GM12874 (cell line): ENCODE results near the gene STARD10.

ENCODE experiments used
- TF ChIP-seq, protein P1 (sequence below): IDR thresholded peaks from 2 replicates; pipeline ENCODE4 v1.5.1; 2011; ENCODE audit warnings: low read depth, mild to moderate bottlenecking, control low read depth, low read length, moderate library complexity; ENCODE audit not compliant: insufficient read depth

The STARD10 gene

DNA sequence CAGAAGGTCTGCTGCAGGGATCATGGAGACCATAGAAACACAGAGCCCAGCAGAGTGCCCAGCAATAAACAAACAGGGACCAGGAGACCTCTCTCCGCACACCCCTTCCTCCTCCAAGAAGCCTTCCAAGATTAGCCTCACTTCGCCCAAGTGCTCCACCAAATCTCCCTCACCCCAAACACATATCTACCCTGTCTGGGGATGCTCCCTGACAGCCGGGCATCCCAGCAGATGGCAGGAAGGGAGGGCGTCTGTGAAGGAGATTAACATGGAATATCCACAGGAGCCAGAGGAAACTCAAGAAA is 68.2 kb downstream of the STARD10 start:
- TF ChIP-seq, protein P1, sequence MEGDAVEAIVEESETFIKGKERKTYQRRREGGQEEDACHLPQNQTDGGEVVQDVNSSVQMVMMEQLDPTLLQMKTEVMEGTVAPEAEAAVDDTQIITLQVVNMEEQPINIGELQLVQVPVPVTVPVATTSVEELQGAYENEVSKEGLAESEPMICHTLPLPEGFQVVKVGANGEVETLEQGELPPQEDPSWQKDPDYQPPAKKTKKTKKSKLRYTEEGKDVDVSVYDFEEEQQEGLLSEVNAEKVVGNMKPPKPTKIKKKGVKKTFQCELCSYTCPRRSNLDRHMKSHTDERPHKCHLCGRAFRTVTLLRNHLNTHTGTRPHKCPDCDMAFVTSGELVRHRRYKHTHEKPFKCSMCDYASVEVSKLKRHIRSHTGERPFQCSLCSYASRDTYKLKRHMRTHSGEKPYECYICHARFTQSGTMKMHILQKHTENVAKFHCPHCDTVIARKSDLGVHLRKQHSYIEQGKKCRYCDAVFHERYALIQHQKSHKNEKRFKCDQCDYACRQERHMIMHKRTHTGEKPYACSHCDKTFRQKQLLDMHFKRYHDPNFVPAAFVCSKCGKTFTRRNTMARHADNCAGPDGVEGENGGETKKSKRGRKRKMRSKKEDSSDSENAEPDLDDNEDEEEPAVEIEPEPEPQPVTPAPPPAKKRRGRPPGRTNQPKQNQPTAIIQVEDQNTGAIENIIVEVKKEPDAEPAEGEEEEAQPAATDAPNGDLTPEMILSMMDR = no peak

DNA sequence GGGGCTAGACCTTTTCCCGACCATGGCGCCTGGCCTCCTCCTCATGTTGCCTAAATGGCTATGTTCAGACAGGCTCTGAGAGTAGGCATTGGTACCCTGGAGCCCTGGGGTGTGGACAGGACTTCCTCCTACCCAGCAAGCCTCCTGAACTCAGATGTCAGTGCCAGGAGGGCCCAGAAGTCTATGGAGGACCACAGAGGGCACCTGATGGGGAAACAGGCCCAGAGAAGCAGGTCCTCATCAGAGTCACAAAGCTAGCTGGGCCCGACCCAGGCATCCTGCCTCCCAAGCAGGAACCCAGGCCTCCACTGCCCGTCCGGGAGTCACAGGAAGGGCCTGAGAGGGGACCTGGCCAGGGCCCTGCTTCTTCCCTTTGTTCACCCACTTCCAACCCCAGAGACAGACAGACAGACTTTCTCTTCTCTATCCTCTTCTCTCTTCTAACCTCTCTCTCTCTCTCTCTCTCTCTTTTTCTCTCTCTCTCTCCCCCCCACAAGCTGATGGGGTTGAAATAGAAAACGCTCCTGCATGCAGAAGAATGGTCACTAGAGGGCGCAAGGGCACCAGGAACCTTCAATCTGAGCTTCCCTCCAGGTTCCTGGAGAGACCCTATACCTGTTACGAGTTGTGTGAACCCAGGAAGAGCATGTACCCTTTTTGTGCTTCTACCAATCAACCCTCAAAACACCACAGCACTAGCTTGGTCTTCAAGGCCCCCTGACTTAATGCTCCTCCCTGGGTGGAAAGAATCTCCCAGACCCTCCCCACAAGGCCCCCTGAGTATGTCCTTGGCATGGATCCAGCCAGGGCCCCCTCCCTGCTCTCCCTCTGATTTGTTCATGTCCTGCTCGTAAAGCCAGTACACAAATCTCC is 68.8 kb downstream of the STARD10 start:
- TF ChIP-seq, protein P1 = peak; percentile 79

DNA sequence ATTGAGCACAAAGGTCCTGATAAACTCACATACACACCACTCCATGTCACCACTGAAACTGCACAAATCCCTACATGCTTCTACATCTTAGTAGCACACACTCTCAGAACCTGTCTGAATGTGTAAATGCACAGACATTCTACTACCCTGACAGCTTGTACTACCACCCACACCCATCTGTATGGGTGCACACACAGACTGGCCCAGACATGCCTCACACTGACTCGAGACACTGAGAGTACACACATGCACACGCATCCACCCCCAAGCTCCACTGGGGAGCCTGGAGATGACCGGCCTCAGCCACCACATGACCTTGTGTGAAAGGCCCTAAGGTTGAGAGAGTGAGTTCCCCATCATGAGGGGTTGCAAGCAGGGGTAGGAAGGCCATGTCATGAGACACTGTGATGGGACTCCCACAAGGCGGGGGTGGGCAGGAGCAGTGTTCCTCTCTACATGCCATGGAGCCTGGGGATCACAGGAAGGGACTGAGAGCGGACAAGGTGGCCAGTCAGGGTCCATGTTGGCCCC is 69.8 kb downstream of the STARD10 start:
- TF ChIP-seq, protein P1 = no peak

DNA sequence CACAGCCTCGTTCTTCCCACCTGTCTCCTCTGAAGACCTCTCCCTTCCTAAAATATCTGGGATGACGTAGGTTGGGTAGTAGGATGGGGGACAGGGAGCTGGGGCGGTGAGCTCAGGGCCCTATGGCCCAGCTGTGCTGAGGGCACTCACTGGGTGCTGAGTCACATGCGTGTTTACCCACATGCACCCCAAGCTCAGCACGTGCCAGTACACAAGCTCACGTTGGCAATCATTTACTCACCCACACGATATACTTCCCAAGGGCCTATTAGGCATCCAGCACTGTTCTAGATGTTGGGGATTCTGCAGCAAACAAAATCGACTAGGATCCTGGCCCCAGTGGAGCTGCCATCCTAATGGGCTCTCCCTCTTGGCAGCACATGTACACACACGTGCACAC is 70.3 kb downstream of the STARD10 start:
- TF ChIP-seq, protein P1 = no peak

DNA sequence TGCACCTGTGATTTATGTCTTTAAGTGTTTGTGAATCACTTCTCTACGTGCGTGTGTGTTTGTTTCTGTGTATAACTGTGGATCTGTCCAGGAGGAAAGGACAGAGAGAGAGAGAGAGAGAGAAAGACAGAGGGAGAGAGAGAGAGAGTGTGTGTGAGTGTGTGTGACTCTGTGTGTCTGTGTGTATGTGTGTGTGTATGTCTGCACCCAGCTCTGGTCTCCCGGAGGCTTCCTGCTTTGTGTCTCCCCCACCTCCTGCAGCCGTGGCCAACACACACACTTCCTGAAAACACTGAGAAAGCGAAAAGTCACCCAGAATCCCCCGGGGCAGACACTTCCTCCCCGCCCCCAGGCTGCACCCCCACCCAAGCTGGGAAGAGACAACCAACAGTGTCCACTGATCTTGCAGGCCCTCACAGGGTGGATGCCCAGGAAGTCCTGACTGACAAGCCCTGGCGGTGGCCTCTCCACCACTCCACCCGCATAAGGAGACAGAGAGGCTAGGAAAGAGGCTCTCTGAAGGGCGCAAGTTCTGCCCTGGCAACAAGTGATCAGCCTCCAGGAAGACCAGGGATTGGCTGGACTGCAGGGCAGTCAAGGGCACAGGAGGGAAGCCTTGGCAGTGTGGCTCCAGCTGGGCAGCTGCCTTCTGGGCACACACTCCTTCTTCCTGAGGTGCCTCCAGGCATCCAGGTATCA is 71.6 kb downstream of the STARD10 start:
- TF ChIP-seq, protein P1 = no peak

DNA sequence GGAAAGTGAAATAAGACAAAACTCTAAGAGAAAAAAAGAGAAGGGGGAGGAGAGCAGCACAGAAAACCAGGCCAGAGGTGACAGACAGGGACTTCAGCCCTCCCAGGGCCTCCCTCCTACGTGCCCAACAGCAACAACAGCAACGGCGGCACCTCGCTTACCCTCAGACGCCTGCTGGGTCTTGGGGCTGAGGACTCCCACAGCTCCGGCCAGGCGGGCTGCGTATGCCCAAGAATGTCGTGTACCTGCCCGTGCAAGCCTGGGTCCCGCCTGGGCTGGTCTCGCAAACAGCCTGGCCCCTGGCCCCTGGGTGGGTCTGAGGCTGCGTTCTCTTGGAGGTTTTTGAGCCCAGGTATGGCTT is 72.2 kb downstream of the STARD10 start:
- TF ChIP-seq, protein P1 = no peak

DNA sequence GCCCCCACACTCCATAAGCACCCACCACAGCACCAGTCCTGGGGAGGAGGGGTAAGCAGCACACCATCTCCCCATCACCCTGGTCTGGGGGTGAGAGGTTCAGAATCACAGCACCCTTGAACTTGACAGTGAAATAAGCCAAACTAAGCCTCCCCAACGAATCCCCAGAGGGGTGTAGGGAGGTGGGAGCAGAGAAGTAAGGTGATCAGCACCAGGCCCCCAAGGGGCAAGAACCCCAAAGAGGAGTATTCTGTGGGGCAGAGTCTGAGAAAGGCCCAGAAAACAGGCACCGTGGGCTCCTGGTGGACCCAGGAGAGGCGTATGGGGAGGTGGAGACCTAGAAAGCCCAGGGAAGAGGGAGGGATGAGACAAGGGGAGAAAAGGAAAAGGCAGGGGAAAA is 72.6 kb downstream of the STARD10 start:
- TF ChIP-seq, protein P1 = no peak
